Endothelial cell of umbilical vein (primary cell): ENCODE results near the gene PRIM1. TPM values are rescaled to one million over a fixed set of nuclear protein-coding genes. Genes with fewer than 3 reads are reported as not detected.
"Not testable (repeated sequence)": the region's sequence is repeated elsewhere in the genome, so short reads cannot be mapped to it uniquely, and the experiment has no call there.

ENCODE experiments used
- BruUV-seq: library from RNA; stranded (reverse); fragments of 400-500 nt; replicated peaks from 2 replicates; lab custom pipeline; 2021; lab: Mats Ljungman, UMichigan
- CTCF ChIA-PET: fragments of 300-600, 350-600 bp; sonication (Branson Sonifier 250); formaldehyde crosslinking; loops from one replicate; lab custom pipeline; 2021; ENCODE audit warnings: antibody characterized with exemption, inconsistent platforms; lab: Charles Lee
- POLR2A ChIA-PET: fragments of 300-600, 350-600 bp; sonication (Branson Sonifier 250); formaldehyde crosslinking; loops from one replicate; lab custom pipeline; 2021; ENCODE audit warnings: antibody characterized with exemption, inconsistent platforms; lab: Charles Lee
- DNase-seq: peaks from one replicate; pipeline ENCODE4 v3.0.0-alpha.2; 2011; ENCODE audit warnings: low read depth, low spot score
- FAIRE-seq: peaks from 2 replicates; lab custom pipeline; 2011; peaks lifted over from hg19 to GRCh38; lab: Jason Lieb, UNC
- H2AFZ ChIP-seq: 2 replicates; pipeline ENCODE4 v1.6.0; 2012; ENCODE audit warnings: low read depth, low read length, control low read depth, inconsistent platforms
- H3K27ac ChIP-seq: 2 replicates; pipeline ENCODE4 v1.5.1; 2011; ENCODE audit warnings: low read depth, mild to moderate bottlenecking, control low read depth, low read length, moderate library complexity; ENCODE audit not compliant: insufficient read depth
- H3K27me3 ChIP-seq, 2 experiments: 2 replicates each; pipeline versions ENCODE4 v1.6.0 to v1.6.1; 2011; ENCODE audit warnings: low read length in 2 of 2, mixed read lengths in 1 of 2; ENCODE audit not compliant: control insufficient read depth in 2 of 2, insufficient read depth in 2 of 2
- H3K36me3 ChIP-seq, 2 experiments: 2 replicates in 1 of 2; 3 replicates in 1 of 2; pipeline ENCODE4 v1.5.1; 2011; ENCODE audit warnings: low read length in 2 of 2, mild to moderate bottlenecking in 1 of 2, moderate library complexity in 1 of 2; ENCODE audit not compliant: control insufficient read depth in 2 of 2, insufficient read depth in 2 of 2; ENCODE audit errors: extremely low read depth in 1 of 2
- H3K4me1 ChIP-seq: 3 replicates; pipeline ENCODE4 v1.5.1; 2011; ENCODE audit warnings: mild to moderate bottlenecking, low read length; ENCODE audit not compliant: control insufficient read depth, insufficient read depth; ENCODE audit errors: extremely low read depth
- H3K4me2 ChIP-seq: 2 replicates; pipeline ENCODE4 v1.6.1; 2011; ENCODE audit warnings: low read length, control low read depth, mixed read lengths; ENCODE audit not compliant: insufficient read depth
- H3K4me3 ChIP-seq, 3 experiments: fragments of 200-600 bp in 1 of 3; sonication (generic), shearing (Covaris generic) in 1 of 3; replicated peaks in 1 of 3; 2 replicates each; pipeline ENCODE4 v1.5.1; 2011 to 2016; ENCODE audit warnings: control low read depth in 3 of 3, low read length in 3 of 3, mild to moderate bottlenecking in 2 of 3, inconsistent platforms in 1 of 3, low read depth in 1 of 3, moderate library complexity in 1 of 3; ENCODE audit not compliant: insufficient read depth in 1 of 3
- H3K79me2 ChIP-seq: 2 replicates; pipeline ENCODE4 v1.6.0; 2012; ENCODE audit warnings: low read length, inconsistent platforms; ENCODE audit not compliant: control insufficient read depth, insufficient read depth
- H3K9ac ChIP-seq: replicated peaks from 2 replicates; pipeline ENCODE3; 2011; ENCODE audit warnings: low read length, control low read depth; ENCODE audit not compliant: insufficient read depth; ENCODE audit errors: extremely low read depth
- H3K9me1 ChIP-seq: replicated peaks from 3 replicates; pipeline ENCODE4 v1.6.0; 2011; ENCODE audit warnings: mild to moderate bottlenecking, low read length; ENCODE audit not compliant: control insufficient read depth, insufficient read depth; ENCODE audit errors: extremely low read depth
- H3K9me3 ChIP-seq: replicated peaks from 2 replicates; pipeline ENCODE4 v1.5.1; 2012; ENCODE audit warnings: low read length, inconsistent platforms; ENCODE audit not compliant: control insufficient read depth, insufficient read depth
- H4K20me1 ChIP-seq: replicated peaks from 2 replicates; pipeline ENCODE3; 2011; ENCODE audit warnings: mild to moderate bottlenecking, low read length; ENCODE audit not compliant: control insufficient read depth, insufficient read depth; ENCODE audit errors: extremely low read depth
- EZH2 ChIP-seq: IDR thresholded peaks from 2 replicates; pipeline ENCODE4 v1.6.1; 2012; ENCODE audit warnings: borderline replicate concordance, low read depth, mild to moderate bottlenecking, moderate library complexity, low read length, inconsistent platforms; ENCODE audit not compliant: severe bottlenecking
- FOS ChIP-seq: IDR thresholded peaks from 2 replicates; pipeline ENCODE4 v1.6.1; 2011; ENCODE audit warnings: mild to moderate bottlenecking, low read length, moderate library complexity, borderline replicate concordance; ENCODE audit not compliant: insufficient read depth
- GATA2 ChIP-seq: IDR thresholded peaks from 2 replicates; pipeline ENCODE4 v1.7.0; 2011; ENCODE audit warnings: low read depth, mild to moderate bottlenecking, moderate library complexity, mixed read lengths, low read length; ENCODE audit not compliant: insufficient read length, insufficient read depth
- JUN ChIP-seq: IDR thresholded peaks from 2 replicates; pipeline ENCODE4 v1.6.1; 2011; ENCODE audit warnings: borderline replicate concordance, low read depth; ENCODE audit not compliant: insufficient read length, insufficient read depth
- MYC ChIP-seq: IDR thresholded peaks from one replicate; pipeline ENCODE4 v1.6.1; 2011; ENCODE audit warnings: mild to moderate bottlenecking, low read depth, low read length
- POLR2A ChIP-seq: IDR thresholded peaks from 2 replicates; pipeline ENCODE4 v1.6.1; 2012; ENCODE audit warnings: low read depth, mild to moderate bottlenecking, control low read depth, low read length
- POLR2AphosphoS5 ChIP-seq: IDR thresholded peaks from 2 replicates; pipeline ENCODE4 v1.6.1; 2012; ENCODE audit warnings: low read depth, mild to moderate bottlenecking, control low read depth, low read length, moderate library complexity; ENCODE audit not compliant: insufficient read depth
- dilution Hi-C: fragments of 300-500 bp; cut with MboI; formaldehyde crosslinking; loops from one replicate; pipeline ENCODE4 v1.15.0; 2019; ENCODE audit warnings: low sequenced_read_pairs; ENCODE audit not compliant: extremely low pct_ligation_motif_present
- intact Hi-C: fragments of 100-400 bp; cut with micrococcal nuclease; formaldehyde crosslinking; loops from one replicate; pipeline ENCODE4 v1.10.0; 2022
- polyA plus RNA-seq, 4 experiments: library from polyadenylated mRNA; depleted of rRNA in 3 of 4; stranded (reverse) in 3 of 4; unstranded in 1 of 4; fragments of >200 nt; gene quantifications; 2 replicates each; pipeline versions ENCODE4 v1.2.1 to v1.2.3, GENCODE V29; 2011 to 2012; ENCODE audit warnings: missing spikeins in 1 of 4
- total RNA-seq: library from RNA; stranded (reverse); gene quantifications from 2 replicates; pipeline ENCODE4 v1.2.3, GENCODE V29; 2021
- TF ChIP-seq, protein P1 (sequence below), 2 donors: IDR thresholded peaks; 1 replicate in 1 of 2; 2 replicates in 1 of 2; pipeline ENCODE4 v1.5.1; 2011; ENCODE audit warnings: low read length in 2 of 2, mild to moderate bottlenecking in 2 of 2, moderate library complexity in 2 of 2, control low read depth in 1 of 2, inconsistent platforms in 1 of 2, low read depth in 1 of 2; ENCODE audit not compliant: insufficient read depth in 1 of 2; ENCODE audit errors: extremely low read depth in 1 of 2
- TF ChIP-seq, protein P2 (sequence below): IDR thresholded peaks from 2 replicates; pipeline ENCODE4 v1.6.1; 2011; ENCODE audit not compliant: insufficient read depth, insufficient read length

The PRIM1 gene
- total and polyA plus RNA-seq, 2 donors (not counting 3 experiments of a cell fraction or from before 2014, with no cell fraction given), result 10.9 to 12.1 TPM

DNA sequence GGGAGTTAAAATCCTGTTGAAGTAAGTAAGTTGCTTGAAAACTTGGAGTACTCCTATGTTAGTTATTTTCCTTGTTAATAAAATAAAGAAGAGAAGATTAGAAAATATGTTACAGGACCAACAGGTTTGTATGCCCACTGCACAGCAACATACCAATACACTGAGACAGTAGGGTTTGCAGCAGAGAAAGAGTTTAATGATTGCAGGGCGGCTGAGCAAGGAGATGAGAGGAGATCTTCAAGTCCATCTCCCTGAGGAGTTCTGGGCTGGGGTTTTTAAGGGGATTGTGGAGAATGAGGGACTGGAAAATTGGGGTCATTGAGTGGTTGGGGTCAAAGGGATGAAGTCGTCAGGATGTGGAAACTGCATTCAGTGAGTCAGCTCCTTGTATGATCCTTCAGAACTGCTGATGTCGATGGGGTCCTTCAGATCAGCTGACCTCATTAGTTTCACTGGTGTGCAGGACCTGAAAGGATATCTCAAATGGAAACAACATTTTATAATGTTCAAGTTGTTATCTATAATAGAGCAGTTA is 6.7 kb upstream of the PRIM1 start:
- peaks cover 0 to 2% of the 10 kb centered on the region in 2 experiments for H3K27me3 ChIP-seq
- no TSS peak for BruUV-seq
- no peak overlapping the region for H3K27ac ChIP-seq
- no peaks in the 10 kb centered on the region for H4K20me1 ChIP-seq
- intact Hi-C loops (no loop called here), dilution Hi-C loops (no loop called here)
- H3K79me2 ChIP-seq, result no peaks in the 10 kb centered on the region
- no peaks in the 10 kb centered on the region for H3K9me1 ChIP-seq
- no peak overlapping the region for H3K9ac ChIP-seq
- TF ChIP-seq EZH2 (no peak), JUN (no peak), MYC (no peak), FOS (no peak), POLR2A (no peak), GATA2 (no peak), POLR2AphosphoS5 (no peak)
- TF ChIP-seq, protein P1, sequence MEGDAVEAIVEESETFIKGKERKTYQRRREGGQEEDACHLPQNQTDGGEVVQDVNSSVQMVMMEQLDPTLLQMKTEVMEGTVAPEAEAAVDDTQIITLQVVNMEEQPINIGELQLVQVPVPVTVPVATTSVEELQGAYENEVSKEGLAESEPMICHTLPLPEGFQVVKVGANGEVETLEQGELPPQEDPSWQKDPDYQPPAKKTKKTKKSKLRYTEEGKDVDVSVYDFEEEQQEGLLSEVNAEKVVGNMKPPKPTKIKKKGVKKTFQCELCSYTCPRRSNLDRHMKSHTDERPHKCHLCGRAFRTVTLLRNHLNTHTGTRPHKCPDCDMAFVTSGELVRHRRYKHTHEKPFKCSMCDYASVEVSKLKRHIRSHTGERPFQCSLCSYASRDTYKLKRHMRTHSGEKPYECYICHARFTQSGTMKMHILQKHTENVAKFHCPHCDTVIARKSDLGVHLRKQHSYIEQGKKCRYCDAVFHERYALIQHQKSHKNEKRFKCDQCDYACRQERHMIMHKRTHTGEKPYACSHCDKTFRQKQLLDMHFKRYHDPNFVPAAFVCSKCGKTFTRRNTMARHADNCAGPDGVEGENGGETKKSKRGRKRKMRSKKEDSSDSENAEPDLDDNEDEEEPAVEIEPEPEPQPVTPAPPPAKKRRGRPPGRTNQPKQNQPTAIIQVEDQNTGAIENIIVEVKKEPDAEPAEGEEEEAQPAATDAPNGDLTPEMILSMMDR (IDR thresholded peaks at IDR 0.05; ENCODE audit: extremely low read depth in 1 of 2, insufficient read depth in 1 of 2, low read depth in 1 of 2, low read length in 2 of 2), result no peak
- TF ChIP-seq, protein P2, sequence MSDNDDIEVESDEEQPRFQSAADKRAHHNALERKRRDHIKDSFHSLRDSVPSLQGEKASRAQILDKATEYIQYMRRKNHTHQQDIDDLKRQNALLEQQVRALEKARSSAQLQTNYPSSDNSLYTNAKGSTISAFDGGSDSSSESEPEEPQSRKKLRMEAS, result no peak
- ChIA-PET POLR2A (no interaction called here), CTCF (interaction anchor here (3.9 to 4.2 kb wide), 2 partner anchors 229 to 243 kb away, joined by 29 to 32 read pairs; no protein-coding TSS in a partner anchor)
- no peak overlapping the region for H3K4me3 ChIP-seq
- H3K9me3 ChIP-seq, result no peaks in the 10 kb centered on the region
- H2AFZ ChIP-seq, result no peak overlapping the region
- DNase-seq (no peak), FAIRE-seq (no peak)
- H3K36me3 ChIP-seq, result no peaks in the 10 kb centered on the region
- H3K4me2 ChIP-seq, result no peak overlapping the region
- H3K4me1 ChIP-seq, result no peaks in the 10 kb centered on the region

DNA sequence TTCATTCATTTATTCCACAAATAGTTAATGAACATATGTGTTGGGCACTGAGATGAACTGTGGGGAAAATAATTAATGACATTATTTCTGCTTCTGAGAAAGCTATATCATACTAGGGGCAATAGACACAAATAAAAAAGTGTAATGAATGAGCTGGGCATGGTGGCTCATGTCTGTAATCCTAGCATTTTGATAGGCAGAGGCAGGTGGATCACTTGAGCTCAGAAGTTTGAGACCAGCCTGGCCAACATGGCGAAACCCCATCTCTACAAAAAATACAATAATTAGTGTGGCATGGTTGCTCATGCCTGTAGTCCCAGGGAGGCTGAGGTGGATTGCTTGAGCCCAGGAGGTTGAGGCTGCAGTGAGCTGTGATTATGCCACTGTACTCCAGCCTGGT is 5.8 kb upstream of the PRIM1 start:
- H3K79me2 ChIP-seq, H3K9me1 ChIP-seq, dilution Hi-C loops, BruUV-seq, H3K27me3 ChIP-seq, POLR2A ChIA-PET, H3K27ac ChIP-seq, H3K36me3 ChIP-seq, DNase-seq, H3K9me3 ChIP-seq, H3K9ac ChIP-seq, FAIRE-seq, H4K20me1 ChIP-seq, H3K4me1 ChIP-seq, H3K4me2 ChIP-seq, H3K4me3 ChIP-seq, H2AFZ ChIP-seq: not testable (repeated sequence)
- CTCF ChIA-PET, result interaction anchor here (1.2 to 4.2 kb wide), 4 partner anchors 230 to 305 kb away, joined by 3 to 32 read pairs (median 16); no protein-coding TSS in a partner anchor
- intact Hi-C loops, result loop anchor here (1.0 kb wide), 4 partner anchors 229 to 354 kb away; no protein-coding TSS in a partner anchor
